Stimulated activated CD8-positive, alpha-beta memory T cell treated with anti-CD3 and anti-CD28 coated beads, Interleukin-12 subunit alpha, Interleukin-12 subunit beta, amount 100 ng/mL, for 24 hours (primary cell): ENCODE data around the gene PGM1.

Experiments
- DNase-seq: peaks from one replicate; pipeline ENCODE4 v3.0.0-alpha.2; 2020; ENCODE audit errors: extremely low read depth

The PGM1 gene

DNA sequence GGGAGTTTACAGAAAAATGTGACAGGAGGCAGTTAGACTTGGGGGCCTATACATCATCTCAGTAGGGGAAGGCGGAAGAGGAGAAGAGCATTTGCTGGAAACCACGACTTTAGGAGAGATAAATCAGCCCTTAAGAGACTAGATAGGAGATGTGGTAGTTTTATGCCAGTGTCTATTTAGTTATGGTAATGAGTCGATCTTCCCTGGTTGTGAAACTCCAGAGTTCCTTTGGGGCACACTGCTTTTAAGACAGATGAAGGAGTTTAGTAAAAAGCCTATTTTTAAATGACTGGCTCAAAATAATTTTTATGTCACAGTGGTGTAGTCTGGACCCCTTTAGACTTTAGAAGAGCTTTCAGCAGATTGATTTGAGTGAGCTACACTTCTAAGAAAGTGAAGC lies 7.8 kb downstream of the PGM1 start:
- no peak for DNase-seq

DNA sequence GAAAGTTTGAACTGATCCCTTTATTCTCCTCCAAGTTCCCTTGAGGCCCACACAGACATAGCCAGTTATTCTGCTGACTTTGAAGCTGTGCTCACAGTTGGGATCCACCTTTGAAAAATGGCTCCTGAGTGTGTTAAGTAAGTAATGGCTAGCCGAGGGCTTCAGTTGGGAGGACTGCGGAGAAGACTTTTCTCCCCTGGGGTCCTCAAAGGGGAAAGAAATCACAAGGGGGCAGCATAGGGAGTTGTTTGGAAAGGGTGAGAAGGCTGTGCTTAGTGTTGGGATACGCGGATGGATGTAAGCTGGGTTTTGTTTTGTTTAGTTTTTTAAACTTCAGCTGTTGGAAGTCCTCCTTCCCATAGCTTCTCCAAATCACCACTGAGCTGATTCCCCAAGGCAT lies 8.3 kb downstream of the PGM1 start:
- DNase-seq: no peak

DNA sequence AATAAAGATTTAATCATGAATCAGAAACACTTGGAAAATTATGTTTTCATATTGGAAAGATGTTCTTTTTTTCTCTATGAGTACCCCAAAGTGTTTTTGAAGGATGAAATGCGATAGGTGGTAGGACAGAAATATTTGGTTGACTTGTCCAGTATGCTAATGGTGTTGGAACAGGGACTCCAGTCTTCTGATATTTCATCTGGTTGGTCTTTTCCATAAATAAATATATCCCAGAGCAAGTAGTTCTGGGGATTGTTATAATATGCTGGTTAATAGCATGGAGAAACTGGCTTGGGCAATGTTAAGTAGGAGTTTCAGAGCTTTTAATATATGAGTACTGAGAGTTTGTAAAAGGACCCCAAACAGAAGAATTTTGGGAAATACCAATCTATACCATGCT lies 8.7 kb downstream of the PGM1 start:
- DNase-seq: no peak

DNA sequence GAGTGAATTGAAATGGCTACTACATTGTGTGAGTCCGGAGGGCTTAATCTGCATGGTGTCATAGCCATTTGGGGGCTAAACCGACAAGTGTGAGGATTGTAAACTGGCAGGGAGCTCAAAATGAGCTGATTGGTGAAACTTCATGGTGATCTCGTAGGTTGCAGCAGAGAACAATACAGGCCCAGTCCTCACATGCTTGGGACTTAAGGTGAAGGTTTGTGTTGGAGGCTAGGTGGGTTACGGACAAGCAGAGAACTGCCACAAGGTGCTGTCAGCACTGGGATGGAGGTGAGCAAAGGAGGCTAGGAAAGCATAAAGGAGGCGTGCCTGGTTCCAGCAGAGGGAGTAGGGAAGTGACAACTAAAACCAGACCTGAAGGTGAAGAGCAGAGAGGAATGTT lies 9.4 kb downstream of the PGM1 start:
- no peak for DNase-seq

DNA sequence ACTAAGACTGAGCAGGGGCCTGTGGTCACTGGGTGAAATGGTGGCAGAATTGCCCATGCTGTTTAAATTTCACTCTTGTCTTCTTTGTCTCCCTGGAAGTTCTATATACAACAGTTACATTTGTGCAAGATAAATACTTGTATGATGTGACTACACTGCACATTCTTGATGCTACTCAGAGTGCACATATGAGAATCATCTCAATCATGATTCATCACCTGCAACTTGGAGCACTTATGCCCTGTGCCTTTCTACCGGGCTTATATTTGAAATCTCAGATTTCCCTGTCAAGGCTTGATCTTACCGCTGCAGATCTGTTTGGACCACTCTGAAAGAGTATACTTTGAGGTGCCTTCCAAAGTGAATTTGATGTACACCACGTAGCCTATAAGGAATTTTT lies 10.6 kb downstream of the PGM1 start:
- DNase-seq: no peak

DNA sequence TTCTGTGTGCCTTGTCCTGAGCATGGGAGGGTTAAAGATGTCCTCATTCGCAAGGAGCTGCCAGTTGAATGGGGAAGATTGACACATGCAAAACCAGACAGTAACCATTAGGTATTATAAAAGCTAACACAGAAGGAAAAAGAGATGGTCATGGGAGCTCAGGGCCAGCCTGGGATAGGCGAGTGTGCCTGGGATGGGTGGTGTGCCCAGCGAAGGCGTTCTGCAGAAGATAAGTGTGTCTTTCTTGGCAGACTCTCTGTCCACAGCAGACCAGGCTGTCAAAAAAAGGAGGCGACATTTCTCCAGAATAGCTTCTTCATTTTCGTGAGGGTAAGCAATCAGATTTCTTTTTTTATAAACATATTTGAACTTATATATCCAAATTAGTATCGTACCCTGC lies 14.1 kb downstream of the PGM1 start:
- no peak for DNase-seq

DNA sequence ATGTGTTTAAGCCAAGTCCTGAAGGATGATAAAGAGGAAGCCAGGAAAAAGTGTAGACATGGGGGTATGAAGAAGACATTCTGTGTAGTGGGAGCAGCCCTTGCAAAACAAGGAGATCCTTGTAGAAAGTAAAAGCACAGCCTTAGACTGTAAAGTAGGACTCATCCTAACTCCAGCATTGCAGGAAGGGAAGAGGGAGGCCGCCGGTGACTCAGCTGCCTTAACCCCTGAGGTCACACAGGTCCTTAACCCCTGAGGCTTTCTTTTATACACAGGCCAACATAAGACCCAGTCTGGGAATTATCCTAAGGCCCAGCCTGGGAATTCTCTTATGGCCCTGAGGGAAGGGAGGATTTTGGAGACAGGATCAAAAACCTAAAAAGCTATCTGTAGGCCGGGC lies 18.0 kb downstream of the PGM1 start:
- DNase-seq: no peak

DNA sequence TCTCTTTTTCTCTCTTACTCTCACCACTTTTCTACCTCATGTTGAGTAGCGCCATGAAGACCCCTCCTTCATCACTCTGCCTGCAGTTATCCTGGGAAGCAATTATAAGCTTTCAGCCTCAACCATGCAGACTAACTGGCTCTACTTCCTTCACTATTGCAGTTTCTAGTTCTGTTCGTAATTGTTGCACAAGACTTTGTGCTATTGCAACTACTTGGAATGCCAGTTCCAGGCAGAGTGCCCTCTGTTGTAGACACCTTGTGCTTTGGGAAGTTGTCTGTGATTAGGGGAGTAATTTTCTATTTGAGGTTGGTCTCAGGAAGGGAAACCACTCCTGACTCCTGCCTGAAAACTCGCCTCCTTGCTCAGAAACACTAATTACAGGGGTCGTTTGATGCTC lies 19.4 kb downstream of the PGM1 start:
- no peak for DNase-seq

DNA sequence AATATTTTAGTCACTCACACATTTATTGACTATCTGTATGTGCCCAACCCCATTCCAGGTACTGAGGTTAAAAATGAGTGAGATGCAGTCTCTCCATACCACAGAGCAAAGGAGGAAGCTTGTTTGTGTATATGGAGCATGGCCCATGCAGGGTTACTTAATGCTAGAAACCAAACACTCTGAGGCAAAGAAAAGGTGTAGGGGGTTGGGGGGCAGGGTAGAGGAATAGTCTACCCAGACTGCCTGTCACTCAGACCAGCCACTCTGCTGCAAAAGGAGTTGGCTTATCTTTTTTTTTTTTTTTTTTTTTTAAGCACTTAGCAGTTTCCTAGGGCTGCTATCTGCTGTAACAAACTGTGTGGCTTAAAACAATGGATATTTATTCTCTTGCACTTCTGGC lies 19.8 kb downstream of the PGM1 start:
- no peak for DNase-seq

DNA sequence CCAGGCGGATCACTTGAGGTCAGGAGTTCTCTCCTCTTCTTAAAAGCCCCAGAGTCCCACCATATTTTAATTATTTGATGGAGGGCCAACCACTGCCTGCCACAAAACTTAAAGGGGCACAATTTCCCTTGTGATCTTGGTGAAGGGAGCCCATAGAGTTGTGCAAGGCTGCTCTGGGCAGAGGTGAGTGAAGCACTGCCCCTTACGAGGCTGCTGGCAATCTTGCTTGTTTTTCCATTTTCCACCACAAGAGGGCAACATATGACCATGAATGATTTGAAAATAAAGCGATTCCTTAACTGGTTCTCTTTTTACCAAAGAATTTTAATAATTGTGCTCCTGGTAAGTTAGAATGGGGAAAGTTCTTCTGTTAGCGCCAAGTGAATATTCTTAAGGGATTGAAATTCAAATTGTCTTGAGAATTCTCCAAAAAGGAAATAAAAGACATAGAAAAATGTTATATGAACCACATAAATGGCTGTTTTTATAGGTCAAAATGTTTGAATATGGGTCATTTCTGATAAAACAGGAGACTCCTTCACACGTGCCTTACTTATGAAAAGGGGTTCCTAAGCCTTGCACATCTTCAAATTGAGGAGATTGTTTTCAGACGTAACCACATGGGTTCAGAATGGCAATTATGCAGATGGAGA lies 22.7 kb downstream of the PGM1 start:
- DNase-seq: no peak

DNA sequence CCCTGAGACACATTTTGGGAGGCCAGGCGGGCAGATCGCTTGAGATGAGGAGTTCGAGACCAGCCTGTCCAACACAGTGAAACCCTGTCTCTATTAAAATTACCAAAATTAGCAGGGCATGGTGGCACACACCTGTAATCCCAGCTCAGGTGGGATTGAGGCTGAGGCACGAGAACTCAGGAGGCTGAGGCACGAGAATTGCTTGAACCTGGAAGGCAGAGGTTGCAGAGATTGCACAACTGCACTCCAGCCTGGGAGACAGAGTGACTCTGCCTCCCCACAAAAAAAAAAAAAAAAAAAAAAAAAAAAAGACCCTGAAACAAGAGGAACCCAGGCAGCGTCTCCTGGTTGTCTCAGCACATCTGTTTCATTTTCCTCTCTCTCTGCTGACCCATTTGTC lies 24.2 kb downstream of the PGM1 start:
- DNase-seq: no peak

DNA sequence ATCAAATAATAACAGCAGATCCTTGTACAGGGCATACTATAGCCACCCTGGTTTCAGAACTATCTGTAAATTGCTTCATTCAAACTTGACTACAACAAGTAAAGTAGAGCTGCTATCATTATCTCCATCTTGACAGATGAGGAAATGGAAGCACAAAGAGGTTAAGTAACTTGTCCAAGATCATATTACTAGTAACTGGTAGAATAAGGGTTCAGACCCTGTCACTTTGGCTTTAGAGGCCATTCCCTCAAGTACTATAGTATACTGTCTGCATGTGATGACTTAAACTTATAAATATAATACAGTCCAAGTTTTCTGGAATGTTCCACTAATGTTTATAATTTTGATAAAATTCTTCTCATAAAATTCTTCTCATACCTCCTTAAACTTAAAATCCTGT lies 24.8 kb downstream of the PGM1 start:
- DNase-seq: no peak

DNA sequence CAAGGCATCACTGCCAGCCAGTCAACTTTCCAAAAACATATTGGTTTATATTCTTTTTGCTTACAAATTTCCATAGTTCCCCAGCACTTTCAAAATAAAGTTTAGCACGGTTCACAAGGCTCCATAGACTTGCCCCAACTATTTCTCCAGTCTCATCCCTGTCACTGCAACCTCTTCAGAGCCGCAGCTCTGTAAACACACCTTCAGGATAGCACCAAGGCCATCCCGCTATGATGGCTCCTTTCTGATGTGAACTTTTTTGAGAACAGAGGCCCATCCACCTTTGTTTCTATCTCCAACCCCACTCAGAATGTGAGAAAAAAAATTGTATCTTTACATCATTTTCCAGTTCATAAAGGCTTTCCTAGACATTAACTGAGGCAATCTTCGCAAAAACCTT lies 26.3 kb downstream of the PGM1 start:
- no peak for DNase-seq

DNA sequence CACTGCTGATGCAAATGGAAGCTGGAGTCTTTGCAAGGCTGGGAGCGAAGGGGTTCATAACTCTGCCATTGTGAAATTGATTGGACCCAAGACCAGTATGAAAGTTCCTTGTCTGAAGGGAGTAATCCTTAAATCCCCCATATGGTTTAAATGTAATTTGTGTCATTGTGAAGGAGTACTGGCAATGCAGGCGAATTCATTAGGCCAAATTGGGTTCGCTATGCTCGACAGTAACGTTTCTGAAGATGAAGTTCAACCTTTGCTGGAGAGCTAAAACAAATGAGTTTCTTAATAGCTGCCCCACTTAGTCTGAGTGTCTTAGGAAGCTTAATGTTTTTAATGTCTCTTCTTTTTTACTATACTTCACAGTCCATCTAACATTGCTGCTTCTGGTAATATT lies 27.5 kb downstream of the PGM1 start:
- no peak for DNase-seq

DNA sequence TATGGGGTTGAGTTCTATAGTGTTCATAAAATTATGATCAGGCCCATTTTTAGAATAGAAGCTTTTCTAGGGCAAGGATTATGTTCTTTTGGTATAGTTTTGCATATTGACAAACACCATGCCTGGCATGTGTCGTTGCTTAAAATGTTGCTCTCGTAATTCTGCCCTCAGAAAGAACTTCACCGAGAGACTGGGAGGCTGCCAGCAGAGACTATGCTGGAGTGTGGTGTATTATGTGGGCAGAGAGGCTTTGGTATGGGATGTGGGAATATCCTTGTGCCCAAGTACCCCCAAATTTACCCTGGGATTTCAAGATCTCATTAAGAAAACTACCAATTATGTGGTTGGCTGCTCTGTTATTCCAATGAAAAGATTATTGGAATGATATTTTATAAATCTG lies 27.9 kb downstream of the PGM1 start:
- DNase-seq: no peak

DNA sequence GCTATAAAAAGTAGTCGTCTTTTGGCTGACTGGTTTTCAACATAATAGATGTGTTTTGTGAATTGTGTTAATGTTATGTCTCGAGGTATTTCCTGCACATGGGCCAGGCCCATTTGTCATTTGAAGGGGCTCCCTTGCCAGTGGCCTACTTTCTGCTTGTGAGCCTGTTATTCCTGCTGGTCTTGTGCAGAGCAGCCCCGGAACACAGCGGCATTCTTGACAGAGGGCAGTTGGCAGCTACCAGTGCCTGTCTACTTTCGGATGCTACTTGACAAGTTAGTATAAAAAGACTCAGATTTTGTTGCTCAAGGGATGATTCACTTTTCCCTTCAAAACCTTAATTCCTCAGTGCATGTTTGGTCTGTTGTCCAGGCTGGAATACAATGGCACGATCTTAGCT lies 28.5 kb downstream of the PGM1 start:
- no peak for DNase-seq

DNA sequence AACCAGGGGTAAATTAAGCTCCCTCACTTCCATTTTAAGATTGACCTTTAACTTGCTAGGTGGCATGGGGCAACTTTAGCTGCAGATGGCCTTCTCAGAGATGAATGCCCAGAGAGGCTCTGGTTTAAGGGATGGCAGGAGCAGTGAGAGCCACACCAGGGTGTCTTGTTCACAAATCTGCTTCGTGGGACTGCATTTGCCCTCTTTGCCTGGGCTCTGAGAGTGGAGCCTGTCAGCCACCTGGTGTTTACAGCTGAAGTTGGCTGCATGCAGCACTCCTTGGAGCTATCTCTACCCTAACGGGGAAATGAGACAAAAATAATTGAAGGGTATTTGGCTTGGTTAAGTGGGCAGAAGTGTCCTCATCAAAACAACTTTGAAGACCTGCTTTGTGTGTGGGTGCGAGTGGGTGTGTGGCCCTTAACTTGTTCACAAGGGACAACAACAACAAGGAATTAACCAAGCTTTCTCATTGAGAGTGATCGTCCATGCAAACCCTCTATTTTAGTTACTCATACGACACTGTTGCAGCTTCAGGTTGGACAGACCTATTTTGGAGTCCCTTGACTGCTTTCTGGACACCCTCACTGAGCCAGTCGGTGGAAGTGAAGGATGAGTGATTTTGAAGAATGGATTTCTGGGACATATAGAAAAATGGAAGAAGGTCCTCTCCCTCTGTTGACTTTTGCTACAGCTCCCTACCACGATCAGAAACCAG lies 29.8 kb downstream of the PGM1 start:
- no peak for DNase-seq

DNA sequence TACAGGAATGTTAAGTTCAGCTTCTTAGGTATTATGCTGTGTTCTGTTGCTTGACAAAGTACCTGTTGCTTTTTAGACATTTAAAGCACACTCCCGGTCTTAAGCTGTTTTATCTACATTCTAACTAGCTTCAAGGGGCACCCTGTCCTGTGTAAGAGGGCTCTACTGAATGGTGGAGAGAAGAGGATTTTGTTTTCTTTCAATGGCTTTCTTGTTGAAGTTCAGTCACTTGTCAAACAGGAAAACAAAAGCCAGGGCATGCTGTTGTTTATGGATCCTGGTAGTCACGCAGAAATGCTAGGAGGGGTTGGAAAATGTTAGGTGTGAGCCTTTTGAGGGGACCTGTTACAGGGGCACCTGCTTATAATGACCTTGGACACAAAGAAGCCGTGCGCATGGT lies 30.7 kb downstream of the PGM1 start:
- DNase-seq: no peak

DNA sequence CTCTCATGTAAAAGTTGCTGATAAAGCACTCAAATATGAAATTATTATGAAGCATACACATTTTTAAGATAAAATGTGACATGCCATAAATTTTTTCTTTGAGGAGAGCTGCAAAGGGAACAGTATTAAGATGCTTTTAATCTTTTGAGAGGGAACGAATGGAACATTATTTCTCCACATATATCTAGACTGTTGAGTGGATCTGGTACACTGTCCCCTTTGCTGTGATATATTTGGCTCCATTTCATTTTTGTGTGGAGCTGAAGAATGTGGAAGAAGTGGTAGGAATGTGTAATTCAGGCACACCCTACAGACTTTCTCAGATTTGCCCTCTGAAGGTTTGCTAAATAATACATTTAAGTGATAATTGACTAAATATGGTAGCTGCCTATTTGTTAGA lies 31.7 kb downstream of the PGM1 start:
- no peak for DNase-seq

DNA sequence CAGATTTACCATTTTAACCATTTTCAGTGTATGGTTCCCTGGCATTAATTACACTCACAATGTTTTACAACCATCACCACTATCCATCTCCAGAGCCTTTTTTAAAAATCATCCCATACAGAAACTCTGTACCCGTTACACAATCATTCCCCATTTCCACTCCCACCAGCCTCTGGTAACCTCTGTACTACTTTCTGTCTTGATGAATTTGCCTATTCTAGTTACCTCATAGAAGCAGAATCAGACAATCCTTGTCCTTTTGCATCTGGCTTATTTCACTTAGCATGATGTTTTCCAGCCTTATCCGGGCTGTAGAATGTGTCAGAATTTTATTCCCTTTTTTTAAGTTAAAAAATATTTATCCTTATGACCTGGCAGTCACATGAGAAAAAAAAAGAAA lies 33.0 kb downstream of the PGM1 start:
- DNase-seq: no peak

DNA sequence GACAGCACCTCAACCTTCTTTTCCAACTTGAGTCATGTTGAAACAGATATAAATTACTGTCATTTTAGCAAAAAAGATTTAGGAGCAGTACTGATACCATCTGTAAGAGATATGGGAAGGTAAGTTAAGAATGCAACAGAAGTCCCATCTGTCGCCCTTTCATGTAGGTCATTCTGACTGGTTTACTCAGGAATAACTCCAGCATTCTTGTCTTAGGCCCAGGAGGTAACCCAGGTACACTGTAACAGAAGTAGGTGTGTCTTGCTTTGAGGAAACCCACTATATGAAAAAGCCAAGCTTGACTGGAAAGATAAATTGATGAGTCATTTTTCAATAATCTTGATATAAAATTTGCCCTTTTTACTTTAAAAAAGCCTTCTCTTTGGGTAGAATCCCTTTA lies 35.4 kb downstream of the PGM1 start:
- no peak for DNase-seq

DNA sequence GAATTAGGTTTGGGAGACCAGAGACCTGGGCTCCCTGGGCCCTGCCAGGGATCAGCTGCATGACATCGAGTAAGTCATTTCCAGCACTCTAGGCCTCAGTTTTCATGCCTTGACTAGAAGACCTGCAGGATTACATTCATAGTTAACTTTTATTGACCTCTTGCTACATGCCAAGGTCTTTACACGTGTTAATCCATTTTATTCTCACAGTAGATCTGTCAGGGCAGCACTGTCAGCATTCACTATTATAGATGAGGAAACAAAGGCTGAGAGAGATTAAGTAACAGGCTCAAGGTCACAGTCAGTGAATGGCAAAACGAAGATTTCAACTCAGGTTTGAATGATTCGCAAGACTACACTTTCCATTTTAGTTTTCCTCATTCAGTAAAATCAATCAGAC lies 37.0 kb downstream of the PGM1 start:
- no peak for DNase-seq

DNA sequence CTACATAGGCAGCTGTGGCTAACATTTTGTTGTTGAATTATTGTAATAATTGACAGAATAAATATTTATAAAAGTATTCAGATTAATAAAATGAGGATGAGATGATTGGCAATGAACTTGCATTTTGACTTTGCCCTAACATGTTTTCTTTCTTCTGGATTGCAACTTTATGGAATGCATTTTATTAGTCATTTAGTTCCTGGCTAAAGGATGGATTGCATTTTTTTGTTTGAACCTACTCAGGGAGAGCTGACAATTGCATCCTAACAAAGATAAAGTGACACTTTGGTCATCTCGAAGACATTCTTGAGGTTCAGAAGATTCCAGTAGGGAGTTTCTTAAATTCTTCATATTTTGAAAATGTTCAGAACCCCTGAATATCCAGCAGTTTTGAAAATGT lies 37.5 kb downstream of the PGM1 start:
- DNase-seq: no peak

DNA sequence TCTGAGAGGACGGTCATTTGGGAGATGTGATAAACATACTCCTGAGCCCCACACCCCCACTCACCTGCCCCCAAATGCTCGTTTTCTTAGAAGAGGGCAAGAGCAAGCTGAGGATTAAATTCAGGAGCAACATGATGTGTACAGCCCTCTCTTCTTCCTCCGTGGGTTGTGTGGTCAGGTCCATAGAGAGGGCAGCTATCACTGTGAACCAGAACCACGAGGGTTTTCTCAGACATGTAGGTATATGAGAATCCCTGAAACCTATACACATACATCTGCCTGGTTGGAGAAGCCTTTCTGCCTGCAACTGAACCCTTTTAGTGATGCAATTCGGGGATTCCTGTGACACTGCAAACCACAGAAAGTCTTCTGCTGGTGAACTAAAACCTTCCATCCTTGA lies 38.9 kb downstream of the PGM1 start:
- no peak for DNase-seq
